Smooth muscle cell (in vitro differentiated cells): Measurements from ENCODE around the gene NCKAP5. TPM values are rescaled to one million over a fixed set of nuclear protein-coding genes. Genes with fewer than 3 reads are reported as not detected.

ENCODE experiments used
- DNase-seq: peaks from one replicate; lab custom pipeline; 2025; ENCODE audit not compliant: unreplicated experiment; lab: John Stamatoyannopoulos, UW
- H2AFZ ChIP-seq: fragments of 200-600 bp; sonication (generic); 2 replicates; pipeline ENCODE4 v1.6.0; 2016; ENCODE audit warnings: antibody characterized with exemption, low read depth, mild to moderate bottlenecking
- H3F3A ChIP-seq: fragments of 200-600 bp; sonication (generic); 2 replicates; pipeline ENCODE4 v1.6.0; 2017; ENCODE audit warnings: antibody characterized with exemption, low read depth
- H3K27ac ChIP-seq: fragments of 200-600 bp; sonication (generic); 2 replicates; pipeline ENCODE4 v1.5.1; 2016; ENCODE audit warnings: low read depth, mild to moderate bottlenecking
- H3K27me3 ChIP-seq: fragments of 200-600 bp; sonication (generic); 2 replicates; pipeline ENCODE4 v1.6.1; 2016; ENCODE audit warnings: low read depth, mild to moderate bottlenecking
- H3K36me3 ChIP-seq: fragments of 200-600 bp; sonication (generic); 2 replicates; pipeline ENCODE4 v1.5.1; 2016; ENCODE audit warnings: low read depth
- H3K4me1 ChIP-seq: fragments of 200-600 bp; sonication (generic); 2 replicates; pipeline ENCODE4 v1.5.1; 2016; ENCODE audit warnings: low read depth
- H3K4me2 ChIP-seq: fragments of 200-600 bp; sonication (generic); 2 replicates; pipeline ENCODE4 v1.6.0; 2016; ENCODE audit warnings: mild to moderate bottlenecking
- H3K4me3 ChIP-seq: fragments of 200-600 bp; sonication (generic); 2 replicates; pipeline ENCODE4 v1.5.1; 2016; ENCODE audit warnings: mild to moderate bottlenecking
- H3K79me2 ChIP-seq: fragments of 200-600 bp; sonication (generic); 2 replicates; pipeline ENCODE4 v1.6.0; 2016; ENCODE audit warnings: low read depth, mild to moderate bottlenecking
- H3K9ac ChIP-seq: fragments of 200-600 bp; sonication (generic); 2 replicates; pipeline ENCODE4 v1.6.0; 2016; ENCODE audit warnings: low read depth
- H3K9me3 ChIP-seq: fragments of 200-600 bp; sonication (generic); replicated peaks from 2 replicates; pipeline ENCODE4 v1.5.1; 2016; ENCODE audit warnings: low read depth
- H4K20me1 ChIP-seq: fragments of 200-600 bp; sonication (generic); 2 replicates; pipeline ENCODE4 v1.6.0; 2016; ENCODE audit warnings: low read depth
- WGBS: methylation state at CpG from one replicate; pipeline ENCODE4 v1.1.7; 2016; ENCODE audit warnings: low lambda C conversion rate; 5-methylcytosine and 5-hydroxymethylcytosine counted together
- polyA plus RNA-seq: library from polyadenylated mRNA; unstranded; fragments of >200 nt; fragmentation: Nextera tagmentation; extraction: Ambion mirVana; gene quantifications from 2 replicates; pipeline ENCODE4 v1.2.1, GENCODE V29; 2016
- total RNA-seq: library from RNA; depleted of rRNA; stranded (reverse); fragments of >200 nt; gene quantifications from 2 replicates; pipeline ENCODE4 v1.2.3, GENCODE V29; 2014
- TF ChIP-seq, protein P1 (sequence below): fragments of 200-600 bp; sonication (generic); IDR thresholded peaks from 2 replicates; pipeline ENCODE4 v1.5.1; 2017; ENCODE audit warnings: borderline replicate concordance, mild to moderate bottlenecking, antibody characterized with exemption; ENCODE audit not compliant: insufficient read depth, poor library complexity, severe bottlenecking

Gene NCKAP5
- total and polyA plus RNA-seq, 2 experiments from 2014 or later, result 4.6 to 9.5 TPM

DNA sequence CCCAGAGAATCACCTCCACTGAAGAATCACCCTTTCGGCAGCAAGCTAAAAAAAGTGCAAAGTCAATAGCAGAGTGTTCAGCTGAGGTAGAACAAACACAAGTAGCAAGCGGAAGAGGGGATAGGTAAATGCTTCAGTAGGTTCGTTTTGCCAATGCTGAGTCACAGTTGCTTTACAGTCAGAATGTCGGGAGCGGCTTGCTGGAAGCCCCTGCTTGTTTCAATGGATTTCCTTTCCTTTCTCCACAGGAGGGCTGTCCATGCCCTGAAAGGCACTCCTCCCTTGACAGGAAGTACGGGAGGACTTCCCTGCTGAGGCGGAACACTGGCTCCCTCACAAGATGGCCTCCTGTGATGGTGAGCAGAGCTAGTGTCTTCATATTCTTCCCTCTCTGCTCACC, 752.0 kb downstream of the NCKAP5 start:
- no peaks in the 10 kb centered on the region for H3K4me1 ChIP-seq
- DNase-seq, result no peak
- H3K27ac ChIP-seq, result no peak overlapping the region
- H3F3A ChIP-seq, result no peaks in the 10 kb centered on the region
- H3K36me3 ChIP-seq, result no peaks in the 10 kb centered on the region
- H3K27me3 ChIP-seq, result no peaks in the 10 kb centered on the region
- 87% methylated on average over 7 of the region's 7 CpGs for WGBS
- no peak overlapping the region for H2AFZ ChIP-seq
- no peaks in the 10 kb centered on the region for H3K79me2 ChIP-seq
- no peak overlapping the region for H3K4me2 ChIP-seq
- TF ChIP-seq, protein P1, sequence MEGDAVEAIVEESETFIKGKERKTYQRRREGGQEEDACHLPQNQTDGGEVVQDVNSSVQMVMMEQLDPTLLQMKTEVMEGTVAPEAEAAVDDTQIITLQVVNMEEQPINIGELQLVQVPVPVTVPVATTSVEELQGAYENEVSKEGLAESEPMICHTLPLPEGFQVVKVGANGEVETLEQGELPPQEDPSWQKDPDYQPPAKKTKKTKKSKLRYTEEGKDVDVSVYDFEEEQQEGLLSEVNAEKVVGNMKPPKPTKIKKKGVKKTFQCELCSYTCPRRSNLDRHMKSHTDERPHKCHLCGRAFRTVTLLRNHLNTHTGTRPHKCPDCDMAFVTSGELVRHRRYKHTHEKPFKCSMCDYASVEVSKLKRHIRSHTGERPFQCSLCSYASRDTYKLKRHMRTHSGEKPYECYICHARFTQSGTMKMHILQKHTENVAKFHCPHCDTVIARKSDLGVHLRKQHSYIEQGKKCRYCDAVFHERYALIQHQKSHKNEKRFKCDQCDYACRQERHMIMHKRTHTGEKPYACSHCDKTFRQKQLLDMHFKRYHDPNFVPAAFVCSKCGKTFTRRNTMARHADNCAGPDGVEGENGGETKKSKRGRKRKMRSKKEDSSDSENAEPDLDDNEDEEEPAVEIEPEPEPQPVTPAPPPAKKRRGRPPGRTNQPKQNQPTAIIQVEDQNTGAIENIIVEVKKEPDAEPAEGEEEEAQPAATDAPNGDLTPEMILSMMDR, result no peak
- H3K9ac ChIP-seq, result no peak overlapping the region
- no peak overlapping the region for H3K4me3 ChIP-seq
- H4K20me1 ChIP-seq, result no peaks in the 10 kb centered on the region
- H3K9me3 ChIP-seq, result no peaks in the 10 kb centered on the region

DNA sequence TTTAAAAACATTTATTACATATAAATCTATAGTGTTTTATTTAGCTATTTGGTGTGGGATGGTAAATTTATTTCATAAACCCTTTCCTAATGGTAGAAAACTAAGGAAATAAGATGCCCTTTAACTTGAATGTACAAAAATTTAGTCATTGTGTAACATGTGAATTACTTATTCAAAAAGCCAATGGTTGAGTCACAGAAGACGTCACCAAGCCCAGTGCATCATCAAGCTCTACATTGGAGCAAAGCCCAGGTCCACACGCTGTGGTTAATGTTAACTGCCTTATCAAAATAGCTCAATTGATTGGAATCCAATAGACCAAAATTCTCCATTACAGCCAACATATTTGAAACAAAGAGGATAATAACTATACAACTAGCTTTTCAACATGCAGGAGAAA, 752.7 kb downstream of the NCKAP5 start:
- H2AFZ ChIP-seq, result no peak overlapping the region
- no peak overlapping the region for H3K27ac ChIP-seq
- no peaks in the 10 kb centered on the region for H3K36me3 ChIP-seq
- 54% methylated on average over 2 of the region's 2 CpGs for WGBS
- H4K20me1 ChIP-seq, result no peaks in the 10 kb centered on the region
- no peak for DNase-seq
- no peaks in the 10 kb centered on the region for H3K27me3 ChIP-seq
- H3K9me3 ChIP-seq, result no peaks in the 10 kb centered on the region
- TF ChIP-seq, protein P1, result no peak
- no peaks in the 10 kb centered on the region for H3K4me1 ChIP-seq
- no peak overlapping the region for H3K4me2 ChIP-seq
- H3K9ac ChIP-seq, result no peak overlapping the region
- no peaks in the 10 kb centered on the region for H3K79me2 ChIP-seq
- no peak overlapping the region for H3K4me3 ChIP-seq
- no peaks in the 10 kb centered on the region for H3F3A ChIP-seq

DNA sequence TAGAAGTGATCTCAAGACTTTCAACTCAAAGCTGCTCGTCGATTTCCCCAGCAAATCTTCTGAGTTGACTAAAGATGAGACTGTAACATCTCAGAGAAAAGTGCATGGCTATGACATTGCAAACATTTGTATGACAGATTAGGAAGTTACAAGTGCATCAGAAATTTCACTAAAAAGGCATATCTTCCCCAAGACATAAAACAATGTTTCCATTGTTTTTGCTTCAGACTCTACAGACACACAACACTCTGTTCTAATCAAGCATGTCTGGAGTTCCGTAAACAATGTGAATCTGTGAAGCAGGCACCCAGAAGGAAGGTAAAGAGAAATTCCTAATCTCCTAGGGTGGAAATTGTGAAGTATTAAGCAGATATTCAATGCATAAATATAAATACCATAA, 753.6 kb downstream of the NCKAP5 start:
- H3K27me3 ChIP-seq, result no peaks in the 10 kb centered on the region
- no peaks in the 10 kb centered on the region for H3K79me2 ChIP-seq
- no peaks in the 10 kb centered on the region for H3K9me3 ChIP-seq
- no peaks in the 10 kb centered on the region for H4K20me1 ChIP-seq
- no peak overlapping the region for H2AFZ ChIP-seq
- H3F3A ChIP-seq, result no peaks in the 10 kb centered on the region
- TF ChIP-seq, protein P1, result no peak
- no peak overlapping the region for H3K27ac ChIP-seq
- H3K4me1 ChIP-seq, result no peaks in the 10 kb centered on the region
- no peaks in the 10 kb centered on the region for H3K36me3 ChIP-seq
- WGBS, result 52% methylated on average over 3 of the region's 3 CpGs
- no peak overlapping the region for H3K4me2 ChIP-seq
- no peak overlapping the region for H3K9ac ChIP-seq
- no peak overlapping the region for H3K4me3 ChIP-seq
- DNase-seq, result no peak

DNA sequence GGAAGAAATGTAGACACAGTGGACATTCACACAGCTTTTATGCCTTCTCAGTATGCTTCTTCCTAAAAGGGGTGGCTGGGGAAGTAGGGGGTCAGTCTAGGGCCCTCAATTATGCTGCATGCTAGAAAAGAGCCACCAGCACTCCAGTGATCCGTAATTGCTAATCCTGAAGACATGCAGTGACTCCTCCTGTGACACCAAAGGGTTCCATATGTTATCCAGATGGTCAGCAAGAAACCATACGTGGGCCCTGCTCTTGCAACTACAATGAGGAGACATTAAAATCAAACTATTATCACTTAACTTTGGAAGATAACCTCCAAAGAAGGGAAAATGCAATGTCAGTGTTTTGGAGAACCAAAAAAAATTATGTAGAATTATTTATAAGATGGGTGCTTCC, 754.8 kb downstream of the NCKAP5 start:
- TF ChIP-seq, protein P1, result no peak
- H2AFZ ChIP-seq, result no peak overlapping the region
- no peaks in the 10 kb centered on the region for H3F3A ChIP-seq
- no peak overlapping the region for H3K4me2 ChIP-seq
- H3K79me2 ChIP-seq, result no peaks in the 10 kb centered on the region
- no peak for DNase-seq
- H3K27ac ChIP-seq, result no peak overlapping the region
- no peaks in the 10 kb centered on the region for H3K27me3 ChIP-seq
- no peaks in the 10 kb centered on the region for H4K20me1 ChIP-seq
- no peaks in the 10 kb centered on the region for H3K36me3 ChIP-seq
- WGBS, result 51% methylated on average over 2 of the region's 2 CpGs
- no peaks in the 10 kb centered on the region for H3K9me3 ChIP-seq
- no peak overlapping the region for H3K9ac ChIP-seq
- H3K4me3 ChIP-seq, result no peak overlapping the region
- H3K4me1 ChIP-seq, result no peaks in the 10 kb centered on the region
